PFSK-1 (cell line): ENCODE measurements around the gene WDPCP.

ENCODE experiments used
- FOXP2 ChIP-seq: optimal IDR thresholded peaks from 2 replicates; pipeline ENCODE3; 2011; ENCODE audit warnings: borderline replicate concordance, control low read depth, inconsistent platforms; ENCODE audit not compliant: insufficient read depth; ENCODE audit errors: extremely low read length, extremely low read depth
- POLR2AphosphoS5 ChIP-seq: IDR thresholded peaks from 2 replicates; pipeline ENCODE4 v1.6.1; 2012; ENCODE audit warnings: low read depth, mild to moderate bottlenecking, control low read depth, low read length, moderate library complexity
- SIN3A ChIP-seq: IDR thresholded peaks from 2 replicates; pipeline ENCODE4 v1.6.1; 2012; ENCODE audit warnings: mild to moderate bottlenecking, low read length, moderate library complexity, borderline replicate concordance; ENCODE audit not compliant: insufficient read depth
- TAF1 ChIP-seq: IDR thresholded peaks from 2 replicates; pipeline ENCODE4 v1.6.1; 2012; ENCODE audit warnings: low read length, control low read depth, borderline replicate concordance; ENCODE audit not compliant: insufficient read depth
- TF ChIP-seq, protein P1 (sequence below), 2 experiments: IDR thresholded peaks; 2 replicates each; pipeline versions ENCODE4 v1.6.1 to v1.8.0; 2011 to 2012; ENCODE audit warnings: low read depth in 2 of 2, low read length in 2 of 2, control low read depth in 1 of 2, inconsistent platforms in 1 of 2, mild to moderate bottlenecking in 1 of 2, moderate library complexity in 1 of 2; ENCODE audit not compliant: insufficient read depth in 1 of 2

WDPCP gene

GRCh38 chr2:63614983-63615945 lies 27.0 kb upstream of the WDPCP start:
- TF ChIP-seq TAF1 (no peak), POLR2AphosphoS5 (no peak), SIN3A (no peak), FOXP2 (no peak)
- TF ChIP-seq, protein P1, sequence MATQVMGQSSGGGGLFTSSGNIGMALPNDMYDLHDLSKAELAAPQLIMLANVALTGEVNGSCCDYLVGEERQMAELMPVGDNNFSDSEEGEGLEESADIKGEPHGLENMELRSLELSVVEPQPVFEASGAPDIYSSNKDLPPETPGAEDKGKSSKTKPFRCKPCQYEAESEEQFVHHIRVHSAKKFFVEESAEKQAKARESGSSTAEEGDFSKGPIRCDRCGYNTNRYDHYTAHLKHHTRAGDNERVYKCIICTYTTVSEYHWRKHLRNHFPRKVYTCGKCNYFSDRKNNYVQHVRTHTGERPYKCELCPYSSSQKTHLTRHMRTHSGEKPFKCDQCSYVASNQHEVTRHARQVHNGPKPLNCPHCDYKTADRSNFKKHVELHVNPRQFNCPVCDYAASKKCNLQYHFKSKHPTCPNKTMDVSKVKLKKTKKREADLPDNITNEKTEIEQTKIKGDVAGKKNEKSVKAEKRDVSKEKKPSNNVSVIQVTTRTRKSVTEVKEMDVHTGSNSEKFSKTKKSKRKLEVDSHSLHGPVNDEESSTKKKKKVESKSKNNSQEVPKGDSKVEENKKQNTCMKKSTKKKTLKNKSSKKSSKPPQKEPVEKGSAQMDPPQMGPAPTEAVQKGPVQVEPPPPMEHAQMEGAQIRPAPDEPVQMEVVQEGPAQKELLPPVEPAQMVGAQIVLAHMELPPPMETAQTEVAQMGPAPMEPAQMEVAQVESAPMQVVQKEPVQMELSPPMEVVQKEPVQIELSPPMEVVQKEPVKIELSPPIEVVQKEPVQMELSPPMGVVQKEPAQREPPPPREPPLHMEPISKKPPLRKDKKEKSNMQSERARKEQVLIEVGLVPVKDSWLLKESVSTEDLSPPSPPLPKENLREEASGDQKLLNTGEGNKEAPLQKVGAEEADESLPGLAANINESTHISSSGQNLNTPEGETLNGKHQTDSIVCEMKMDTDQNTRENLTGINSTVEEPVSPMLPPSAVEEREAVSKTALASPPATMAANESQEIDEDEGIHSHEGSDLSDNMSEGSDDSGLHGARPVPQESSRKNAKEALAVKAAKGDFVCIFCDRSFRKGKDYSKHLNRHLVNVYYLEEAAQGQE (IDR thresholded peaks at IDR 0.05; ENCODE audit: insufficient read depth in 1 of 2, low read depth in 2 of 2, low read length in 2 of 2) = no peak

DNA sequence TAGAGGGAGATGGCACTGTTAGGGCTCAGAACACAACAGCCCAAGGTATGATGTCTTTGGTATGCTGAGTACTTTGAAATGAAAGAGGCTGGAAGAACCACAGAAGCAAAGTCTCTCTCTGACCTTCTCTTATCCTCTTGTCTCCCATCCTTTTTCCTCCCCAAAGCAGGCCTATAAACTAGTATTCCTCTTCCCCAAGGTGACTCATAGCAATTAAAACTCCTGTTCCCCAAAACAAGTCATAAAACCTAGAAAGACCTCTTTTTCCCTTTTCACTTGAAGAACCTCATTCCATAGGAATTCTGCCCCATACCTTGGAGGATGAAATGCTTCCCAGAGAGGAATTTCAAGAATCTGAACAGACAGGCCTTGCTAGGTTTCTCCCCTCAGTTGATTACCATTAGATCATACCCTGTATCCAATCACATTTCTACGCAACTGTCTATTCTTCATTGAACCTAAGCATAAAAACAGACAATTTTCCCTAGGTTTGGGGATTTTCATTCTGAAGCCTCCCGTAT lies 26.2 kb upstream of the WDPCP start:
- TF ChIP-seq SIN3A (no peak), TAF1 (no peak), FOXP2 (no peak), POLR2AphosphoS5 (no peak)
- TF ChIP-seq, protein P1 (IDR thresholded peaks at IDR 0.05; ENCODE audit: insufficient read depth in 1 of 2, low read depth in 2 of 2, low read length in 2 of 2) = no peak

- no peak for TF ChIP-seq POLR2AphosphoS5
- TF ChIP-seq TAF1 = no peak
- no peak for TF ChIP-seq SIN3A
- TF ChIP-seq FOXP2 = no peak
- TF ChIP-seq, protein P1 (IDR thresholded peaks at IDR 0.05; ENCODE audit: insufficient read depth in 1 of 2, low read depth in 2 of 2, low read length in 2 of 2) = no peak
Measured at GRCh38 chr2:63613391-63613901, 25.2 kb upstream of the WDPCP start.

DNA sequence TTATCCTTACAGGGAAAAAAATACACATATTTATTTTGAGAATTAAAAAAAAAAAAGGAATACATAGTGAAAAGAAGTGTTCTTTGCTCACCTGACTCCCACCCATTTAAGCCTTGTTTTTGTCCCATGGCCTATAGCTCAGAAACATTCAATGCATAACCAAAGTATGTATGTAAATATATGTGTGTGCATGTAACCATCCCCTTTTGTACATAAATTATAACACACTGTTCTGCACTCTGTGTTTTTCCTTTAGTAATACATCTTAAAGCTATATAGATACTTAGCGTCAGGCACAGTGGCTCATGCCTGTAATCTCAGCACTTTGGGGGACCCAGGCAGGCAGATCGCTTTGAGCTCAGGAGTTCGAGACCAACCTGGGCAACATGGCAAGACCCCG lies 22.2 kb upstream of the WDPCP start:
- TF ChIP-seq TAF1 (no peak), FOXP2 (no peak), POLR2AphosphoS5 (no peak), SIN3A (no peak)
- TF ChIP-seq, protein P1 (IDR thresholded peaks at IDR 0.05; ENCODE audit: insufficient read depth in 1 of 2, low read depth in 2 of 2, low read length in 2 of 2) = no peak
